22Rv1 (cell line): ENCODE data around the gene LRGUK.

Experiments
- ZFX ChIP-seq: fragments of 450-650 bp; IDR thresholded peaks from 2 replicates; pipeline ENCODE4 v1.6.1; 2017; ENCODE audit warnings: antibody characterized with exemption, borderline replicate concordance
- TF ChIP-seq, protein P1 (sequence below): fragments of 450-650 bp; IDR thresholded peaks from 2 replicates; pipeline ENCODE4 v1.5.1; 2017; ENCODE audit warnings: mild to moderate bottlenecking

- TF ChIP-seq, protein P1, sequence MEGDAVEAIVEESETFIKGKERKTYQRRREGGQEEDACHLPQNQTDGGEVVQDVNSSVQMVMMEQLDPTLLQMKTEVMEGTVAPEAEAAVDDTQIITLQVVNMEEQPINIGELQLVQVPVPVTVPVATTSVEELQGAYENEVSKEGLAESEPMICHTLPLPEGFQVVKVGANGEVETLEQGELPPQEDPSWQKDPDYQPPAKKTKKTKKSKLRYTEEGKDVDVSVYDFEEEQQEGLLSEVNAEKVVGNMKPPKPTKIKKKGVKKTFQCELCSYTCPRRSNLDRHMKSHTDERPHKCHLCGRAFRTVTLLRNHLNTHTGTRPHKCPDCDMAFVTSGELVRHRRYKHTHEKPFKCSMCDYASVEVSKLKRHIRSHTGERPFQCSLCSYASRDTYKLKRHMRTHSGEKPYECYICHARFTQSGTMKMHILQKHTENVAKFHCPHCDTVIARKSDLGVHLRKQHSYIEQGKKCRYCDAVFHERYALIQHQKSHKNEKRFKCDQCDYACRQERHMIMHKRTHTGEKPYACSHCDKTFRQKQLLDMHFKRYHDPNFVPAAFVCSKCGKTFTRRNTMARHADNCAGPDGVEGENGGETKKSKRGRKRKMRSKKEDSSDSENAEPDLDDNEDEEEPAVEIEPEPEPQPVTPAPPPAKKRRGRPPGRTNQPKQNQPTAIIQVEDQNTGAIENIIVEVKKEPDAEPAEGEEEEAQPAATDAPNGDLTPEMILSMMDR = no peak
- TF ChIP-seq ZFX = no peak
Measured at GRCh38 chr7:134307320-134307719, 180.2 kb downstream of the LRGUK start.
